Body of pancreas (tissue), 4 donors: ENCODE results near the gene SNTG2.

Experiments used
- POLR2A ChIP-seq, 3 donors: fragments of 450-650 bp; IDR thresholded peaks; one replicate each; pipeline ENCODE4 v1.6.1; 2016; ENCODE audit warnings: antibody characterized with exemption in 3 of 3, mild to moderate bottlenecking in 2 of 3
- TF ChIP-seq, protein P1 (sequence below), 7 experiments: fragments of 450-650 bp in 4 of 7; fragments of 200-600 bp in 3 of 7; sonication (generic) in 3 of 7; IDR thresholded peaks; one replicate each; pipeline ENCODE4 v1.5.1; 2016 to 2019; ENCODE audit warnings: antibody characterized with exemption in 7 of 7

DNA sequence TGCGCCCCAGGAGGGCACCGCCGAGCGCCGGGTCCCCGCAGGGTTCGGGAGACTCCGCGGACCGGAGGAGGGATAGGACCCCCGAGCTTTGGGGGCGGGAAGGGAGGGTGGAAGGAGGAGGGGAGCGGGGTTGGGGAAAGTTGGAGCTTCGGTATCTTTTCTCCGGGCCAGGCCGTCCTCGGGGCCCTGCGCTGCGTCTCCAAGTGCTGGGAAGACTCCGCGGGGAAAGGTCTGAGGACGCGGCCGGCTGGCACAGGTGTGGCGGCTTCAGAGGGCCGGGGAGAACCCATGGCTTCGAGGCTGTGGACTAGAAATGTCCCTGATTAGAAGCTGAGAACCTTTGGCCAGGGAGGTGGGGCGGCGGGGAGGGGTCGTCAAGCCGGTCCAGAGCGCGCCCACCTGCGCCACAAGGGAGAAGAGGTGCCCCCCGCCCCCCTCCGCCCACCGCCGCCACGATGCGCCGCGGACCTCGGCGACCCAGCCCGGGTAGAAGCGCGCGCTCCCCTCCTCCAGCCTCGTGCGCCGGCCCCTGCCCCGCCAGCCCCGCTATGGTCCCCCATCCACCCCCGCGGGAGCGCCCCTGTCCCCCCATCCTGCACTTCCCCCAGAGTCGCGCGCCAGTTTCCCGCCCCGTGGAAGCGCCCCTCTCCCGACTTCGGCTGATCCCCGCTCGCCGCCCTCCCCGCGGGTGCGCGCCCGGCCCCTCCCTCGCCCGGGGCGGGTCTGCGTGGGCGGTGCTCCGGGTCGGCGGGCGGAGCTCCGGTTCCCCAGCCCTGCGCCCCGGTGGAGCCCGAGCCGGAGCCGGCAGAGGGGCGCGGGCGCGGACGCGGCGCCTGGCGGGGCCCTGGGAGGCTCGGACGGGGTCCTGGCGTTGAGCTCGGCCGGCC, at the start of gene SNTG2:
- TF ChIP-seq, protein P1, sequence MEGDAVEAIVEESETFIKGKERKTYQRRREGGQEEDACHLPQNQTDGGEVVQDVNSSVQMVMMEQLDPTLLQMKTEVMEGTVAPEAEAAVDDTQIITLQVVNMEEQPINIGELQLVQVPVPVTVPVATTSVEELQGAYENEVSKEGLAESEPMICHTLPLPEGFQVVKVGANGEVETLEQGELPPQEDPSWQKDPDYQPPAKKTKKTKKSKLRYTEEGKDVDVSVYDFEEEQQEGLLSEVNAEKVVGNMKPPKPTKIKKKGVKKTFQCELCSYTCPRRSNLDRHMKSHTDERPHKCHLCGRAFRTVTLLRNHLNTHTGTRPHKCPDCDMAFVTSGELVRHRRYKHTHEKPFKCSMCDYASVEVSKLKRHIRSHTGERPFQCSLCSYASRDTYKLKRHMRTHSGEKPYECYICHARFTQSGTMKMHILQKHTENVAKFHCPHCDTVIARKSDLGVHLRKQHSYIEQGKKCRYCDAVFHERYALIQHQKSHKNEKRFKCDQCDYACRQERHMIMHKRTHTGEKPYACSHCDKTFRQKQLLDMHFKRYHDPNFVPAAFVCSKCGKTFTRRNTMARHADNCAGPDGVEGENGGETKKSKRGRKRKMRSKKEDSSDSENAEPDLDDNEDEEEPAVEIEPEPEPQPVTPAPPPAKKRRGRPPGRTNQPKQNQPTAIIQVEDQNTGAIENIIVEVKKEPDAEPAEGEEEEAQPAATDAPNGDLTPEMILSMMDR (IDR thresholded peaks at IDR 0.05), result peak in 1 of 7 experiments; percentile 9
- peak in 1 of 3 donors; percentile 30 for TF ChIP-seq POLR2A (IDR thresholded peaks at IDR 0.05)
